ENCODE results near the gene GABPB1. TPM values are rescaled to one million over a fixed set of nuclear protein-coding genes. Genes with fewer than 3 reads are reported as not detected.

The GABPB1 gene
- total and polyA plus RNA-seq, 10 of the 15 experiments (the other 5 are each of a cell fraction or from before 2014, with no cell fraction given) = 13.9 to 48.2 (median 39.8) TPM

DNA sequence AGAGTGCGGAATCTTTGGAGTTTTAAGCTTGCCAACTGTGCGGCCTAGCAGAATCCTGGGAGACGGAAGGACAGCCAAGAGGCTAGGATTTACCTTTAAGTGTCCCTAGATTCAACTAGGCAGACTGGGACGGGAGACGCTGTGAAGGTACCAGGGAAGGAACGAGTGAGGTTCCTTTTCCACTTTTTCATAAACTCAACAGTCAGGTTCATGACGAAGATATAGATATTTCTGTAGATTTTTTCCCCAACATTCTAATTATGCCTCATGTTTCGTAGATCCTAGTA is 564 bp upstream of the GABPB1 start:
- ChIA-PET SMC1A (ENCODE audit: uncharacterized antibody, unreplicated experiment) (interaction anchor here (0.6 to 7.2 kb wide), 9 partner anchors 17 to 142 kb away, joined by 3 to 38 read pairs (median 5); partner anchors contain the start of gene USP8), CTCF (interaction anchor here (0.6 to 1.9 kb wide), 8 partner anchors 18 to 526 kb away, joined by 3 to 10 read pairs (median 4); partner anchors contain the start of gene USP8), POLR2A (interaction anchor here (0.6 to 1.4 kb wide), 5 partner anchors 19 to 1361 kb away, joined by 3 to 9 read pairs (median 5); partner anchors contain the start of gene USP8), RAD21 (ENCODE audit: unreplicated experiment) (interaction anchor here (1.3 to 2.5 kb wide), 3 partner anchors 22 to 74 kb away, joined by 6 to 14 read pairs (median 6); partner anchors contain the start of gene USP8)
- no peaks in the 10 kb centered on the region for H3K9me3 ChIP-seq (replicated peaks; ENCODE audit: control insufficient read depth, insufficient read depth, low read length)
- H3K27ac ChIP-seq (ENCODE audit: control insufficient read depth, insufficient read depth) = peak overlapping the region; percentile 91
- H3K4me3 ChIP-seq = peak overlapping the region; percentile 82
- ATAC-seq (peak; percentile 1), DNase-seq (ENCODE audit: low read depth, low spot score) (no peak), FAIRE-seq (no peak)
- under 1% methylated on average over 8 of the region's 8 CpGs for WGBS (ENCODE audit: insufficient coverage, insufficient replicate concordance, low lambda C conversion rate, missing lambda C conversion rate)
- H3K36me3 ChIP-seq (ENCODE audit: control insufficient read depth in 2 of 2, insufficient read depth in 2 of 2, low read length in 1 of 2) = peaks cover 0 to 11% of the 10 kb centered on the region in 2 experiments; a peak in 2 of 4 replicates
- peak overlapping the region; percentile 98 for H3K9ac ChIP-seq (ENCODE audit: control insufficient read depth, insufficient read depth, low read length)
- in situ Hi-C loops (cut with MboI) (loop anchor here (10.0 kb wide), 2 partner anchors 89 to 549 kb away; partner anchors contain the start of gene AP4E1), intact Hi-C loops (cut with micrococcal nuclease; ENCODE audit: unreplicated experiment) (loop anchor here (1.0 to 10.0 kb wide), 4 partner anchors 35 to 552 kb away; partner anchors contain the start of gene AP4E1)
- H3K27me3 ChIP-seq (replicated peaks in 1 of 2; ENCODE audit: control insufficient read depth in 2 of 2, insufficient read depth in 2 of 2, low read length in 1 of 2) = no peaks in the 10 kb centered on the region
- H3K79me2 ChIP-seq (ENCODE audit: control insufficient read depth, insufficient read depth, low read length) = peaks cover 80% of the 10 kb centered on the region
- peak overlapping the region; percentile 86 for H3K4me2 ChIP-seq (ENCODE audit: control insufficient read depth, insufficient read depth)
- TSS peak; percentile 81 for BruUV-seq (replicated peaks)
- peaks cover 10% of the 10 kb centered on the region for H3K4me1 ChIP-seq (ENCODE audit: control insufficient read depth, insufficient read depth, low read length)
- TF ChIP-seq LARP7 (IDR thresholded peaks at IDR 0.05) (0 out of 2 replicates have a peak, but pooled peaks have one; percentile 8), ASH2L (IDR thresholded peaks at IDR 0.05; ENCODE audit: borderline replicate concordance, low read depth) (0 out of 2 replicates have a peak, but pooled peaks have one; percentile 7), ZNF207 (IDR thresholded peaks at IDR 0.05; ENCODE audit: borderline replicate concordance) (no peak), NFXL1 (IDR thresholded peaks at IDR 0.05; ENCODE audit: borderline replicate concordance) (no peak)
- TF ChIP-seq, protein P1, sequence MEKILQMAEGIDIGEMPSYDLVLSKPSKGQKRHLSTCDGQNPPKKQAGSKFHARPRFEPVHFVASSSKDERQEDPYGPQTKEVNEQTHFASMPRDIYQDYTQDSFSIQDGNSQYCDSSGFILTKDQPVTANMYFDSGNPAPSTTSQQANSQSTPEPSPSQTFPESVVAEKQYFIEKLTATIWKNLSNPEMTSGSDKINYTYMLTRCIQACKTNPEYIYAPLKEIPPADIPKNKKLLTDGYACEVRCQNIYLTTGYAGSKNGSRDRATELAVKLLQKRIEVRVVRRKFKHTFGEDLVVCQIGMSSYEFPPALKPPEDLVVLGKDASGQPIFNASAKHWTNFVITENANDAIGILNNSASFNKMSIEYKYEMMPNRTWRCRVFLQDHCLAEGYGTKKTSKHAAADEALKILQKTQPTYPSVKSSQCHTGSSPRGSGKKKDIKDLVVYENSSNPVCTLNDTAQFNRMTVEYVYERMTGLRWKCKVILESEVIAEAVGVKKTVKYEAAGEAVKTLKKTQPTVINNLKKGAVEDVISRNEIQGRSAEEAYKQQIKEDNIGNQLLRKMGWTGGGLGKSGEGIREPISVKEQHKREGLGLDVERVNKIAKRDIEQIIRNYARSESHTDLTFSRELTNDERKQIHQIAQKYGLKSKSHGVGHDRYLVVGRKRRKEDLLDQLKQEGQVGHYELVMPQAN (conservative IDR thresholded peaks at IDR 0.05) = peak; percentile 92; the same call in 1 of the 2 replicates
- H4K20me1 ChIP-seq (ENCODE audit: control insufficient read depth, insufficient read depth) = no peaks in the 10 kb centered on the region; the same call in 1 of the 2 replicates
- peak overlapping the region; percentile 66 for H2AFZ ChIP-seq (ENCODE audit: control insufficient read depth, low read depth, low read length)

Measured in GM12878 (cell line).